ENCODE results near the gene CCT6B.
"Not testable (repeated sequence)": the region's sequence is repeated elsewhere in the genome, so short reads cannot be mapped to it uniquely, and the experiment has no call there.

The CCT6B gene

GRCh38 chr17:34980353-34980680 is 19.1 kb upstream of the CCT6B start, which contains the start of gene LIG3:
LIG3 (plus strand) TSS chr17:34980512; CDS start chr17:34983006, 2,494 bp downstream.
- peak; percentile 98 for DNase-seq

GRCh38 chr17:34979650-34980352 is 18.5 kb upstream of the CCT6B start:
- DNase-seq: no peak

GRCh38 chr17:34979153-34979552 is 17.9 kb upstream of the CCT6B start:
- no peak for DNase-seq

DNA sequence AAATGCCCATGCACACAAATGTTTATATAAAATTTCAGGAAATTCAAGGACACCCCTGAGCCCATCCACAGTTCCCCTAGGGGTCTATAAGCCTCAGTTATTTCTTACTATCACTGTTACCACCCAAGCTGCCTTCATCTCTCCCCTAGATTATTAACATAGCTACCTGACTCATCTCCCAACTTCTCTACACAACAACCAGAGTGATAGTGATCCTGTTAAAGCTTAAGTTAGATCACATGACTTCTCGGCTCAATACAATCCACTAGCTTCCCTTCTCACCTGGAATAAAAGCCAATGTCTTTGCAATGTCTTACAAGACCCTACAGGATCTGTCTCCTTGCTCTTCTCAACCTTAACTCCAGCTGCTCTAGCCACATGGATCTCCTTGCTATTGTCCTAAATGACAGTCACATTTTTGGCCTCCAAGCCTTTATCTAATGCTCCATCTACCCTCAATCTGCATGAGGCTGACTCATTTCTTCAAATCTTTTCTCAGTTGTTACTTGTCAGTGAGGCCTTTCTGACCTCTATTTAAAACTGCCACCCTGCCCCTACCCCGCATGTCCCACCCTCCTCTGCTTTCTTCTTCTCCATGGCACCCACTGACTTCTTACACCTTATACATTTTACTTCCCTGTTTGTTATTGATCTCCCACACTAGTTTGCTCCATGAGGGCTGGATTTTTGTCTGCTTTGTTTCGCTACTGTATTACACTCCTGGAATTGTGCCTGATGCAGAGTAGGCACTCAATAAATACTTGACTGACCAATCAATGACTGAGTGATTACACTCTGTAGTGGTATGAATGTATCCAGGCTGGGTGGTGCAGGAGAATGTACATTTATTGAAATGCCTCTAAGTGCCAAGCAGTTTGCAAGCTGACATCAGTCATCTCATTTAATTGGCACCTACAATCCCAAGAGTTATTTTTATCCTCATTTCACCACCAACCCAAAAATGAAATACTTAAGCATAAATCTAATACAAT is 13.8 kb upstream of the CCT6B start:
- no peak for DNase-seq

DNA sequence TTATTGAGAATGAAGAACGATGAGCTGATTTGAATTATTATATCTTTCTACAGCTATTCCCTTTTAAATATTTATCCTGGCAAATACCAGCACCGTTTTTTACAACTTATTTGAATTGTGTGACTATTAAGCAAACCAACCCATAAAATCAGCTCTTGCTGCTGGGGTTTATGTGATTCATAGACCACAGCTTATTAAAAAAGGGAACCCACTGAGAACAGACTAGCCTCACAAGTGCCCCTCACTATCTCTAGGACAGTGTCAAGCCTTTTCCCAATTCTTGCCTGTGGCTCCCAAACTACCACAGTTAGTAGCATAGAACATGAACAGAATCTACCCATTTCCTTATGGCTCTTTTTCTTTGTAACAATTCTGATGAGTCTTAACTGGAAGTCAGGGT is 12.9 kb upstream of the CCT6B start:
- no peak for DNase-seq

DNA sequence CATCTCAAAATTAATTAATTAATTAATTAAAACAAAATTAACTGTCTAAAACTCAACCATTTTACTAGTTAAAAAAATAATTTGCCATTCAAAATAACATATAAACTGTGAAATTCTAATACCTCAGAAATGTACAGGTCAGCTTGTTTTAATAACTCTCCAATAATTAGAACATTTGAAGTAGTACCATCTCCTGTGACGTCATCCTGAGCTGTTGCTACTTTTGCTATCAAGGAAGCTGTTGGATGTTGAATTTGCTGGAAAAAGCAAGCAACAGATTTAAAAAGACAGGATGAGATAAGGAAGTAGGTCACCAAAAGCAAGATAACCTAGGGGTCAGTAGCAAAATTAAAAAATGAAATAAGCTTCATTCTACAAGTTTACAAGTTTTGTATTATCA is 2.8 kb downstream of the CCT6B start:
- DNase-seq: no peak

DNA sequence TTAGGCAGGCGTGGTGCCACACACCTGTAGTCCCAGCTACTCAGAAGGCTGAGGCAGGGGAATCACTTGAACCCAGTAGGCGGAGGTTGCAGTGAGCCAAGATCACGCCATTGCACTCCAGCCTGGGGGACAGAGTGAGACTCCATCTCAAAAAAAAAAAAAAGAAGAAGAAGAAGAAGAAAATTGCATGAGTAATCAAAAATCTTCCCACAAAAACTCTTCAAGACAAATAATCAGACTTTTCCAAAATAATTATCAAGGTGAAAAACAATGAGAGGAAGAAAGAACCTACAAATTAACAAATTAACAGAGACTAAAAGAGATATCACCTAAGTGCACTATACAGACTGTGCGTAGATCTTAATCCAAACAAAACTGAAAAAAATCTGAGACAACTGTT is 10.5 kb downstream of the CCT6B start:
- not testable (repeated sequence) for DNase-seq

DNA sequence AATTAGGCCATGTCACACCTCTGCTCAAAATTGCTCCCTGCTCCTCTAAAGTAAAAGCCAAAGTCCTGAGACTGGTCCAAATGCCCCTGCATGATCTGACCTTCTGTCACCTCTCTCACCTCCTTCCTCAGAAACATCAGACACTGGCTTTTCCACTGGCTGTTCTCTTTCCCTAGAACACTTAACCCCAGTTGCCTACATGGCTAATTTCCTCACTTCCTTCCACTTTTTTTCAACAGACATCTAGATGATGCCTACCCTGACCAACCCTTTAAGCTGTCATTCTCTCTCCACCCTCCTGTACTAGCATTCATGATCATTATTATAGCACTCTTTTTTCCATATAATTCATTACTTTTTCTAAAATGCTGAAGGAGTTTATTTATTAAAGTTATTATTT is 31.0 kb downstream of the CCT6B start:
- DNase-seq: no peak

DNA sequence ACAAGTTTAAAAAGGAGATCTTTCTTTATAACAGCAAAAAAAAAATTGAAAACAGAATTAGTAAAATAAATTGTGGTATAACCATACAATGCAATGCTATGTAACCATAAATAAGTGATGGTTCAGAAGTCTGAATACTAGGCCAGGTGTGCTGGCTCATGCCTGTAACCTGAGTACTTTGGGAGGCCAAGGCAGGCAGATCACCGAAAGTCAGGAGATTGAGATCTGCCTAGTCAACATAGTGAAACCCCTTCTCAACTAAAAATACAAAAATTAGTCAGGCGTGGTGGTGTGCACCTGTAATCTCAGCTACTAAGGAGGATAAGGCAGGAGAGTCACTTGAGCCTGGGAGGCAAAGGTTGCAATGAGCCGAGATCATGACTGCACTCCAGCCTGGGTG is 34.6 kb downstream of the CCT6B start:
- DNase-seq: no peak

DNA sequence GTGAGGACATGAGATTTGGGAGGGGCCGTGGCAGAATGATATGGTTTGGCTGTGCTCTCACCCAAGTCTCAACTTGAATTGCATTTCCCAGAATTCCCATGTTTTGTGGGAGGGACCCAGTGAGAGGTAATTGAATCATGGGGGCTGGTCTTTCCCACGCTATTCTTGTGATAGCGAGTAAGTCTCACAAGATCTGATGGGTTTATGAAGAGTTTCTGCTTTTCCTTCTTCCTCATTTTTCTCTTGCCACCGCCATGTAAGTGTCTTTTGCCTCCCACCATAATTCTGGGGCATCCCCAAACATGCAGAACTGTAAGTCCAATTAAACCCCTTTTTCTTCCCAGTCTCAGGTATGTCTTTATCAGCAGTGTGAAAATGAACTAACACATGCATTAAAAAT is 40.6 kb downstream of the CCT6B start:
- no peak for DNase-seq

DNA sequence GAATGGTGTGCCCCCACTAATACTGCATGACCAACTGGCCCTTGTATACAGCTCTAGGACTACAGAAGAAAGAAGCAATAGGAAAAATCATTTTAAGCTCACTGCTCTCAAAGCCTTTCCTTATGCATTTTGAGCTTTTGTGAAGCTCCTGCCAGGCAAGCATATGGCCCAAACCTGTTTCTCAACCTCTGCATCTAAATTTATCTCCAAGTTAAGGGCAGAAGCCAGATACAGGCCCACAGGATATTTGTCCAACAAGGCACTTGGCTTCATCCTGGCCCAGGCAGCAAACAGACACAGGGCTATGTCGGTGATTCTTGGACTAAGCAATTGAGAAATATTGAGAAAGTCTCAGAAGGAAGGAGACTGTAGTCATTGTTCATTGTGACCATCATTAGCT is 43.9 kb downstream of the CCT6B start:
- no peak for DNase-seq

GRCh38 chr17:34916120-34916519 is 45.1 kb downstream of the CCT6B start:
- no peak for DNase-seq

GRCh38 chr17:34913001-34913400 is 48.3 kb downstream of the CCT6B start:
- DNase-seq: no peak

DNA sequence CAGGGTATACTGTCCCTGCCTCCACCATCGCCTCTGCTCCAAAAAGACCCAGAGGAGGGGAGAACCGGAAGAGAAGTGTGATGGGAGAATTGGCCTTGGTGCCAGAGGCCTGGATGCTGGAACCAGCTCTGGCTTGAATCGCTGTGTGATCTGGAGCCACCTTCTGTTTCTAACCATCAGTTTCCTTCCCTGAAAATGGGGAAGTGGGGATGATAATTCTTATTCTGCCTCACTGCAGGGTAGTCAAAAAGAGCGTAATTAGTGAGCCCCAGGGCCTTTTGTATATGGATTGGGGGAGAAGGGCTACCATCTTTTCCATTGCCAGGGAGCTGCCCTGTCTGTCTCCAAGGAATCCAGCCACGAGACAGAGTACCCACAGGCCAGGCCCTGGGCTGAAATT is 52.2 kb downstream of the CCT6B start:
- DNase-seq: no peak

- no peak for DNase-seq
Observed at GRCh38 chr17:34902831-34903547, 58.3 kb downstream of the CCT6B start.

DNA sequence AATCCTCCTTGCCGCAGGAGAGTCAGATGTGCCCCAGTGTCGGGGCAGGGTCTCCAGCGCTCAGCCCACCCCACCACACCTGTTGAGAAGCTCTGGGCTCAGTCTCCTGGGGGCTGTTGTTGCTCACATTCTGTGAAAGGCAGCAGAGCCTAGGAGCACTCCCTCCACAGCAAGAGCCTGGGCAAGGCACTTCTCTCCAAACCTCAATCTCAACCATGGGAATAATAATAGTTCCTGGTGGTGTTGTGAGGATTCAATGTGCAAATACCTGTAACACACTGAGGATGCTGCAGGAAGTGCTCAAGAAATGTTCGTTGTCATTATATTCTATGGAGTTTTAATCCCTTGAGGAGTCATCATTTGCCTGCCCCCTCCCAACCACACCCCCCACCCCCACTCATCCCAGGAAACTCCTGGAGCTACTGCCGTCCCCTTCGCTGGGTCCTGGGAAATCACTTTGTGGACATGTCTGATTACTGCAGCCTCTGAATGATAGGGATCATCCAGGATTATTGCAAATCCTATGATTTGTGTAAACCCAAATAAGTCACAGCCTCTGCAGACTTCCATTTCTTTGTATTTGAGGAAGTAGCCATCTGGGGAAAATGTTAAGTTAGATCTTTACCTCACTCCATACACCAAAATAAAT is 61.5 kb downstream of the CCT6B start:
- DNase-seq: no peak

- DNase-seq: no peak
Observed at GRCh38 chr17:34895383-34895782, 65.9 kb downstream of the CCT6B start.

DNA sequence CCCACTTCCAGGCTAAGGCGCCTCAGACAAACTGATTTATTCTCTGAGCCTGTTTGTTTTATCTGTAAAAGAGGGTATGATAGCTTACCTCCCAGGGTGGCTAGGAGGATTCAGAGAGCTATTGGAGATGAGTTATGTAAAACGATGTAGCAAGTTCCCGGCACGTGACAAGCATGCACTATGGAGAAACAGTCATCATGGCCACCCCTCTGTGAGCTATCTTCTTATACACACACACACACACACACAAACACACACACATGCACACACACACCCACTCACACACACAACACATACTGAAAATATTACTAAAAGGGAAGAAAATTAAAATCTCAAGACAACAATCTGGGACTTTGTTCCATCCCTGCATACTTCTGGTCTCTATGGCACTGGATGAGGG is 66.3 kb downstream of the CCT6B start:
- no peak for DNase-seq

DNA sequence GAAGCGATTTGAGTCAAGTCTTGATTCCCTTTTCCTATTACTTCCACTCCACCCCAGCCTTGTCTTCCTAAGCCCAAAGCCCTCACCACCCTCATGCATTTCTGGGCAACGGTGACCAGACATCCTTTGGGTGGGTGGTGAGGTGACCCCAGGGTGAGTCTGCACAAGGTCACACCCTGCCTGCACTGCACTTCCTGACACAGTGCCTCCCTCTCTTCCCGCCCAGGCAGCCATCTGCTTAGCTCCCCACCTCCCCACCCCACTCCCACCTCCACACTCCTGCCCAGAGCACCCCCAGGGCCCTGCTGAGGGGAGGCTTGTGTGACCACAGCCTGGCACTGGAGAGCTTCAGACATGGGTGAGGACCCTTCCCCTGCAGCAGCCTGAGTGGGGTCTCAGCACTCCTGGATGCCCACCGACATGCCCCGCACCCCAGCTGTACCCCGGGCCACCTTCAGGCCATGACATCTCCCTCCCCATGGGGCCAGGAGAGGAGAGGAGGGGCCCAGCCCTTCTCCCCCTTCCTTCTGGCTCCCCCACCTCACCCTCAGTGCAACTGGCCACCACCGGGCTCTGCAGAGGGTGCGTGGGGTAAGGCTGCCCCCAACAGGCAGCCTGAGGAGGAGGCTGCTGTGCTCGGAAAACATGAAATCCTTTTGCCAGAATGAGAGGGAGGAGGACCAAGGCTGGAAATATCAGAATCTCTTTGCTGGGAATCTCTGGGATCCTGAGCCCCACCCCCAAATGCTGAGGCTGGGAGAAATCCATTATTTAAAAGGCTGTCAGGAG is 68.6 kb downstream of the CCT6B start:
- DNase-seq: no peak

DNA sequence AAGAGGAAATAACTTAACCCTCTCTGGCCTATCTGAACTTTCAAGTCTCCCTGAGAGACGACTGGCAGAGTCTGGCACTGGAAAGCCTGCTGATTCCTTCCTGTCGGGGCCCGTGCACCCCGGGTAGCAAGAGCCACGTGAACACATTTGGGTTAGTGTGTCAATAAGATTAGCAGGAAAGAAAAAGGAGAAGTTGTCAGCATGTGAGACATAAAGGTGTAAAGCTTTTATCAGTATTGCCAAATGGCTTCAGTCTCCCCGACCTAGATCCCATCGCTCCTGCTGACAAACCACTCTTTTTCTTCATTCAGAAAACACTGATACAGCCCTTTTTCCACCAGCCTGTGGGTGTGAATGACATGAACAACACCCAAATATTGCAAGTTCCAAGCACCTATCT is 74.4 kb downstream of the CCT6B start:
- DNase-seq: no peak

GRCh38 chr17:34885076-34885475 is 76.2 kb downstream of the CCT6B start:
- no peak for DNase-seq

DNA sequence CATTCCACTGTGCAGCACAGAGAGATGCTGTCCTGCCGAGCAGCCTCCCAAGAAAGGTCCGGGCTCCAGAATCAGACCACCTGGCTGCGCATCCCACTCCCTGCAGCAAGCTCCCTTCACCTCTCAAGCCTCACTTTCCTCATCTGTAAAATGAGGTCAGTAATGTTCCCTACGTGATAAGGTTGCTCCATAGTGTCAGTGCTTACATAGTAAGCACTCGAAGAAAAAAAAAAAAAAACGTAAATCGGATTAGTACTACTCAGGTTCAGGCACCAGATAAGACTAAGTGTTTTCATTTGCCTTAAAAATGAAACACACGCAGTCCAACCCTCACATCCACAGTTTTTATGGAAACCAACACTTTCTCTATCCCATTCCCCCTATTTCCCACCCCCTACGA is 76.7 kb downstream of the CCT6B start:
- no peak for DNase-seq

All from activated CD8-positive, alpha-beta memory T cell treated with anti-CD3 and anti-CD28 coated beads for 24 hours (primary cell).